ENCODE measurements around the gene RXRA. TPM values are rescaled to one million over a fixed set of nuclear protein-coding genes. Genes with fewer than 3 reads are reported as not detected.

RXRA gene
- total and polyA plus RNA-seq, 2 of the 13 experiments (the other 11 are each of a cell fraction or from before 2014, with no cell fraction given) = 18.9 to 29.2 TPM

GRCh38 chr9:134376386-134377142, 50.3 kb downstream of the RXRA start (continued):
- TF ChIP-seq GPBP1L1 (CRISPR knock-in tag; IDR thresholded peaks at IDR 0.05) = no peak
- TF ChIP-seq MLX (CRISPR knock-in tag; IDR thresholded peaks at IDR 0.05) = peak; percentile 88
- TF ChIP-seq ZNF749 (CRISPR knock-in tag; IDR thresholded peaks at IDR 0.05; ENCODE audit: borderline replicate concordance) = no peak
- no peak for TF ChIP-seq TCF7L2 (IDR thresholded peaks at IDR 0.05; ENCODE audit: low read depth, low read length)
- TF ChIP-seq FOXJ3 (CRISPR knock-in tag; IDR thresholded peaks at IDR 0.05; ENCODE audit: borderline replicate concordance) = no peak
- no peak for TF ChIP-seq ZBTB14 (CRISPR knock-in tag; IDR thresholded peaks at IDR 0.05)
- no peak for TF ChIP-seq DZIP1 (CRISPR knock-in tag; IDR thresholded peaks at IDR 0.05)
- TF ChIP-seq ZNF235 (CRISPR knock-in tag; IDR thresholded peaks at IDR 0.05; ENCODE audit: borderline replicate concordance) = no peak
- TF ChIP-seq NR2F1 (CRISPR knock-in tag; IDR thresholded peaks at IDR 0.05) = peak in 1 of 2 experiments; percentile 92; a peak in 3 of 4 replicates
- TF ChIP-seq ZHX1 (CRISPR knock-in tag; IDR thresholded peaks at IDR 0.05; ENCODE audit: low read depth) = no peak
- TF ChIP-seq SOX6 (IDR thresholded peaks at IDR 0.05) = no peak
- peak; percentile 60 for TF ChIP-seq SOX6 (CRISPR knock-in tag; IDR thresholded peaks at IDR 0.05)
- TF ChIP-seq ZBTB25 (CRISPR knock-in tag; IDR thresholded peaks at IDR 0.05) = no peak
- TF ChIP-seq TBX3 (IDR thresholded peaks at IDR 0.05; ENCODE audit: borderline replicate concordance) = no peak
- no peak for TF ChIP-seq ZBTB20 (CRISPR knock-in tag; IDR thresholded peaks at IDR 0.05; ENCODE audit: borderline replicate concordance, low read depth)
- TF ChIP-seq NCOA2 (CRISPR knock-in tag; IDR thresholded peaks at IDR 0.05) = peak; percentile 66
- no peak for TF ChIP-seq ZNF382 (CRISPR knock-in tag; IDR thresholded peaks at IDR 0.05; ENCODE audit: borderline replicate concordance)
- peak; percentile 39; the same call in 1 of the 2 replicates for TF ChIP-seq ZNF350 (CRISPR knock-in tag; IDR thresholded peaks at IDR 0.05; ENCODE audit: borderline replicate concordance, low read depth)
- TF ChIP-seq GPN1 (CRISPR knock-in tag; IDR thresholded peaks at IDR 0.05; ENCODE audit: borderline replicate concordance) = no peak
